ENCODE data around the gene CORO1A. TPM values are rescaled to one million over a fixed set of nuclear protein-coding genes. Genes with fewer than 3 reads are reported as not detected.
A peak's percentile ranks its signal among the peaks of the same experiment; 100 is the strongest.

Gene CORO1A
- total RNA-seq, 1 experiment from 2014 or later: 7.0 TPM

DNA sequence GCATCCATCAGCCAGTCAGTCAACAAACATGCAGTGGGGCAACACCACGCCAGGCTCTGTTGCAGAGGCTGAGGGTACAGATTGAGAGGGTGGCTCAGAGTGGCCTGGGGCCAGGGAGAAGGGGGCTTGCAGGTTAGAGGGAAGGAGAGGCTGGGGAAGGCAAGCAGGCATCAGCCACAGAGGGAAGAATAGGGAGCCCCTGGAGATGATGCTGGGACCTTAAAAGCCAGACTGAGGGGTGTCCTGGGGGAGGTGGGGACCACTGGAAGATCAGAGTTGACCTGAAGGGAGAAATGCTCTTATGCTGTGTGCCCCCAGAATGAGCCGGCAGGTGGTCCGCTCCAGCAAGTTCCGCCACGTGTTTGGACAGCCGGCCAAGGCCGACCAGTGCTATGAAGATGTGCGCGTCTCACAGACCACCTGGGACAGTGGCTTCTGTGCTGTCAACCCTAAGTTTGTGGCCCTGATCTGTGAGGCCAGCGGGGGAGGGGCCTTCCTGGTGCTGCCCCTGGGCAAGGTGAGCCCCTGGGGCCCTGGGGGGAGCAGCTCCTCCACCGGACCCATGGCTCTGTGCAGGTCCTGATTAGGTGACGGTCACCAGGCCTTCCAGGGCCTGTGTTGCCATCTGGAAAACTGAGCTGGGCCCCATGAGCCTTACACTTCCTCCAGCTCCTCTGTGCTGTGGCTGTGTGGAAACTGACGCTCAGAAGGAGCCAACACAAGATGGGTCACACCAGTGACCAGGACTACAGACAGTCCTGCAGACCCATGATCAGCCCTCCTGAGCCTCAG, 1.7 kb downstream of the CORO1A start:
- DNase-seq (ENCODE audit: low read depth, low spot score) (no peak), ATAC-seq (no peak)
- ChIA-PET RAD21 (ENCODE audit: low non-redundant PET in 1 of 2, low total read pairs in 2 of 2, uncharacterized antibody in 2 of 2, unreplicated experiment in 2 of 2) (no interaction called here), POLR2A (no interaction called here), CTCF (no interaction called here)
- H4K20me1 ChIP-seq (ENCODE audit: insufficient read depth): no peaks in the 10 kb centered on the region
- no peak overlapping the region for H3K4me3 ChIP-seq (replicated peaks in 1 of 2; ENCODE audit: low read depth in 1 of 2, low read length in 2 of 2)
- H2AFZ ChIP-seq (ENCODE audit: low read depth, low read length, poor library complexity, severe bottlenecking): no peak overlapping the region
- TF ChIP-seq RAD21 (IDR thresholded peaks at IDR 0.05; ENCODE audit: low read depth): no peak
- no peak for TF ChIP-seq SP1 (IDR thresholded peaks at IDR 0.05; ENCODE audit: low read depth)
- no peak for TF ChIP-seq SIN3A (IDR thresholded peaks at IDR 0.05; ENCODE audit: low read depth)
- TF ChIP-seq ZNF274 (IDR thresholded peaks at IDR 0.05; ENCODE audit: low read depth, low read length): no peak
- H3K9ac ChIP-seq (ENCODE audit: low read length): no peak overlapping the region
- intact Hi-C loops (cut with micrococcal nuclease): no loop called here
- no peaks in the 10 kb centered on the region for H3K36me3 ChIP-seq (ENCODE audit: control insufficient read depth in 1 of 2, insufficient read depth in 2 of 2, low read length in 2 of 2)
- no peaks in the 10 kb centered on the region for H3K9me3 ChIP-seq (ENCODE audit: control insufficient read depth in 1 of 2, insufficient read depth in 1 of 2, low read depth in 1 of 2, low read length in 2 of 2)
- no TSS peak for BruUV-seq (replicated peaks)
- no peak overlapping the region for H3K4me2 ChIP-seq (ENCODE audit: low read length)
- no peaks in the 10 kb centered on the region for H3K9me2 ChIP-seq (ENCODE audit: insufficient read depth)
- no peaks in the 10 kb centered on the region for H3K79me2 ChIP-seq (ENCODE audit: insufficient read depth, low read length)
- H3K27me3 ChIP-seq (ENCODE audit: insufficient read depth, low read length): no peaks in the 10 kb centered on the region
- H3K4me1 ChIP-seq (ENCODE audit: control insufficient read depth in 1 of 2, insufficient read depth in 2 of 2, low read length in 2 of 2): peaks cover 5 to 19% of the 10 kb centered on the region in 2 experiments; a peak in 3 of 4 replicates
- peak overlapping the region; percentile 2; the same call in 1 of the 2 replicates for H3K27ac ChIP-seq (ENCODE audit: low read depth, low read length)

DNA sequence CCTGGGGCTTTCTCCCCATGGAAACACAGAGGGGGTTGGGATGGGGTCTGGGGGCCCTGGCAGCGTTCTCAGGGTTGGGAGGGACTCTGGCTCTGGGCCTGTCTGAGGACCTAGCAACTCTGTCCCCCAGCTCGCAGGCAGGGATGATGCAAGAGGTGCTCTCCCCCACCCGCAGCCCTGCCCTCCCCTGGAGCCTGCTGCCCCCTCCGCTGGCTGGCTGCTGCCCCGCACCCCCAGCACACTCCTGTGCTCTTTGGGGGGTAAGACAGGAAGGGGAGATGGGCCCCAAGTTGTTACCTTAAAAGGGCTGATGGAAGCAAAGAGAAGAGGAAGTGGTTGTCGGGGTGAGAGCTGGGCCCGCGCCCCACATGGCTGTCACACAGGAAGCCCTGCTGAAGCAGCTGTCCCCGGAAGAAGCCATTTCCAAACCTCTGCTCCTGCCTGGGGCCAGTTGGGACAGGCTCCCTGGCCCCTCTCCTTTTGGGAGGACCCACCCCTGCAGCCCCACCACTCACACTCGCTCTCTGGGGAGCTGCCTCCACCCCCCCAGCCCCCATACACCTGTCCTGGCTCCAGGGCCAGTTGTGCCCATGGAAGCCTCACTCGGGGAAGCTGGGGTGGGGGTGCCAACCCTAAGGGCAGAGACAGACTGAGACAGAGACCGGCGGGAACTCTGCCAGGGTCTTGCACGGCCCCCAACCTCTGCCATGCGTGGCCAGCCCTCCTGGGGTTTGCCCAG, 2.5 kb downstream of the CORO1A start:
- ATAC-seq: no peak
- no TSS peak for BruUV-seq (replicated peaks)
- Histone ChIP-seq H3K4me1 (ENCODE audit: control insufficient read depth in 1 of 2, insufficient read depth in 2 of 2, low read length in 2 of 2) (peaks cover 5 to 19% of the 10 kb centered on the region in 2 experiments; a peak in 3 of 4 replicates), H3K4me3 (replicated peaks in 1 of 2; ENCODE audit: low read depth in 1 of 2, low read length in 2 of 2) (no peak overlapping the region), H3K9me3 (ENCODE audit: control insufficient read depth in 1 of 2, insufficient read depth in 1 of 2, low read depth in 1 of 2, low read length in 2 of 2) (no peaks in the 10 kb centered on the region), H3K36me3 (ENCODE audit: control insufficient read depth in 1 of 2, insufficient read depth in 2 of 2, low read length in 2 of 2) (no peaks in the 10 kb centered on the region), H3K27ac (ENCODE audit: low read depth, low read length) (no peak overlapping the region), H3K4me2 (ENCODE audit: low read length) (no peak overlapping the region), H4K20me1 (ENCODE audit: insufficient read depth) (no peaks in the 10 kb centered on the region), H3K9me2 (ENCODE audit: insufficient read depth) (no peaks in the 10 kb centered on the region), H2AFZ (ENCODE audit: low read depth, low read length, poor library complexity, severe bottlenecking) (no peak overlapping the region), H3K79me2 (ENCODE audit: insufficient read depth, low read length) (no peaks in the 10 kb centered on the region), H3K9ac (ENCODE audit: low read length) (no peak overlapping the region), H3K27me3 (ENCODE audit: insufficient read depth, low read length) (no peaks in the 10 kb centered on the region)
- TF ChIP-seq SRF (IDR thresholded peaks at IDR 0.05; ENCODE audit: low read depth): no peak
- CTCF ChIA-PET: interaction anchor here (1.3 kb wide), 1 partner anchor 43 kb away, joined by 3 read pairs; no protein-coding TSS in a partner anchor
- no peak for DNase-seq (ENCODE audit: low read depth, low spot score)
- POLR2A ChIA-PET: no interaction called here
- intact Hi-C loops (cut with micrococcal nuclease): no loop called here
- RAD21 ChIA-PET (ENCODE audit: low non-redundant PET in 1 of 2, low total read pairs in 2 of 2, uncharacterized antibody in 2 of 2, unreplicated experiment in 2 of 2): no interaction called here
